PC-9 (cell line): ENCODE data around the gene TRMU. TPM values are rescaled to one million over a fixed set of nuclear protein-coding genes. Genes with fewer than 3 reads are reported as not detected.

Experiments used
- BruUV-seq: library from RNA; stranded (reverse); fragments of 400-500 nt; replicated peaks from 2 replicates; lab custom pipeline; 2021; lab: Mats Ljungman, UMichigan
- CTCF ChIA-PET: fragments of 300-600 bp; sonication (Branson Sonifier 250); formaldehyde crosslinking; loops from one replicate; lab custom pipeline; 2022; ENCODE audit warnings: antibody characterized with exemption; lab: Charles Lee
- POLR2A ChIA-PET: fragments of 300-600 bp; sonication (Branson Sonifier 250); formaldehyde crosslinking; loops from one replicate; lab custom pipeline; 2022; ENCODE audit warnings: antibody characterized with exemption; ENCODE audit not compliant: unreplicated experiment; lab: Charles Lee
- DNase-seq, 2 experiments: peaks; one replicate each; pipeline versions ENCODE4 v3.0.0 to v3.0.0-alpha.2; 2015 to 2022; ENCODE audit warnings: mixed read lengths in 1 of 2
- H2AFZ ChIP-seq: fragments of 200-600 bp; sonication (generic); 2 replicates; pipeline ENCODE4 v1.8.1; 2017; ENCODE audit warnings: antibody characterized with exemption
- H3F3A ChIP-seq: fragments of 200-600 bp; sonication (generic); 2 replicates; pipeline ENCODE4 v1.8.1; 2017; ENCODE audit warnings: antibody characterized with exemption, mild to moderate bottlenecking, low read depth; ENCODE audit not compliant: insufficient read depth
- H3K27ac ChIP-seq: fragments of 200-600 bp; sonication (generic); 2 replicates; pipeline ENCODE4 v1.6.1; 2016; ENCODE audit warnings: mixed run types
- H3K27me3 ChIP-seq: fragments of 200-600 bp; sonication (generic); 2 replicates; pipeline ENCODE4 v1.6.1; 2016; ENCODE audit warnings: low read depth, mixed run types; ENCODE audit not compliant: insufficient read depth
- H3K36me3 ChIP-seq: fragments of 200-600 bp; sonication (generic); 2 replicates; pipeline ENCODE4 v1.6.1; 2016; ENCODE audit warnings: low read depth, mixed run types
- H3K4me1 ChIP-seq: fragments of 200-600 bp; sonication (generic); replicated peaks from 2 replicates; pipeline ENCODE4 v1.6.1; 2016; ENCODE audit warnings: mixed run types; ENCODE audit not compliant: insufficient read depth
- H3K4me2 ChIP-seq: fragments of 200-600 bp; sonication (generic); 2 replicates; pipeline ENCODE4 v1.6.1; 2017; ENCODE audit warnings: mixed run types
- H3K4me3 ChIP-seq: fragments of 200-600 bp; sonication (generic); 2 replicates; pipeline ENCODE4 v1.6.1; 2016; ENCODE audit warnings: mixed run types
- H3K79me2 ChIP-seq: fragments of 200-600 bp; sonication (generic); 2 replicates; pipeline ENCODE4 v1.6.1; 2017; ENCODE audit warnings: low read depth, mixed run types
- H3K9me2 ChIP-seq: fragments of 200-600 bp; sonication (generic); 2 replicates; pipeline ENCODE4 v1.8.1; 2017; ENCODE audit warnings: mild to moderate bottlenecking; ENCODE audit not compliant: insufficient read depth
- H3K9me3 ChIP-seq: fragments of 200-600 bp; sonication (generic); 2 replicates; pipeline ENCODE4 v1.8.1; 2016; ENCODE audit warnings: low read depth; ENCODE audit not compliant: insufficient read depth
- H4K20me1 ChIP-seq: fragments of 200-600 bp; sonication (generic); 2 replicates; pipeline ENCODE4 v1.8.1; 2017; ENCODE audit not compliant: insufficient read depth
- CTCF ChIP-seq: fragments of 200-600 bp; sonication (generic); conservative IDR thresholded peaks from 2 replicates; pipeline ENCODE4 v1.6.1; 2017; ENCODE audit warnings: mixed run types, antibody characterized with exemption, mild to moderate bottlenecking, moderate library complexity
- EZH2 ChIP-seq: fragments of 200-600 bp; sonication (generic); IDR thresholded peaks from 2 replicates; pipeline ENCODE4 v1.8.0; 2017; ENCODE audit warnings: antibody characterized with exemption, low read depth
- intact Hi-C: fragments of 100-400 bp; cut with micrococcal nuclease; formaldehyde crosslinking; loops from one replicate; pipeline ENCODE4 v1.10.0; 2022; ENCODE audit not compliant: unreplicated experiment
- total RNA-seq: library from RNA; stranded (reverse); gene quantifications from 2 replicates; pipeline ENCODE4 v1.2.3, GENCODE V29; 2021

The TRMU gene
- total RNA-seq, 1 experiment from 2014 or later: 58.2 TPM

- H3K27ac ChIP-seq: no peak overlapping the region
- DNase-seq: no peak
- ChIA-PET POLR2A (no interaction called here), CTCF (no interaction called here)
- H2AFZ ChIP-seq: no peak overlapping the region
- no peak for TF ChIP-seq EZH2
- no peak for TF ChIP-seq CTCF
- intact Hi-C loops: no loop called here
- H3K79me2 ChIP-seq: no peaks in the 10 kb centered on the region
- H3K27me3 ChIP-seq: no peaks in the 10 kb centered on the region
- no peak overlapping the region for H3K4me2 ChIP-seq
- H3K9me2 ChIP-seq: no peaks in the 10 kb centered on the region
- H3K4me3 ChIP-seq: no peak overlapping the region
- no peaks in the 10 kb centered on the region for H3K4me1 ChIP-seq
- H4K20me1 ChIP-seq: no peaks in the 10 kb centered on the region
- no TSS peak for BruUV-seq
- no peaks in the 10 kb centered on the region for H3K36me3 ChIP-seq
- H3K9me3 ChIP-seq: no peaks in the 10 kb centered on the region
- no peaks in the 10 kb centered on the region; the same call in 1 of the 2 replicates for H3F3A ChIP-seq
Measured at GRCh38 chr22:46406349-46406748, 70.8 kb downstream of the TRMU start.

- Histone ChIP-seq H3F3A (no peaks in the 10 kb centered on the region; the same call in 1 of the 2 replicates), H3K79me2 (no peaks in the 10 kb centered on the region), H3K4me1 (no peaks in the 10 kb centered on the region), H3K4me3 (no peak overlapping the region), H3K36me3 (no peaks in the 10 kb centered on the region), H3K9me3 (no peaks in the 10 kb centered on the region), H2AFZ (no peak overlapping the region), H3K9me2 (no peaks in the 10 kb centered on the region), H3K4me2 (no peak overlapping the region), H3K27me3 (no peaks in the 10 kb centered on the region), H4K20me1 (no peaks in the 10 kb centered on the region), H3K27ac (no peak overlapping the region)
- ChIA-PET POLR2A (no interaction called here), CTCF (no interaction called here)
- intact Hi-C loops: no loop called here
- DNase-seq: no peak
- TF ChIP-seq EZH2 (no peak), CTCF (no peak)
- BruUV-seq: no TSS peak
Measured at GRCh38 chr22:46406791-46407190, 71.3 kb downstream of the TRMU start.

Other genes starting within 250 kb of the TRMU start
- 43.9 and 48.7 TPM in 2 replicates for gene PPARA, start 185.2 kb upstream of the TRMU start, total RNA-seq
- gene CDPF1, start 85.4 kb upstream of the TRMU start, total RNA-seq: 15.0 and 16.0 TPM in 2 replicates
- not detected in 2 replicates for gene PKDREJ, start 72.4 kb upstream of the TRMU start, total RNA-seq
- 13.1 and 15.2 TPM in 2 replicates for gene TTC38, start 67.7 kb upstream of the TRMU start, total RNA-seq
- 51.5 and 64.6 TPM in 2 replicates for gene GTSE1, start 38.8 kb upstream of the TRMU start, total RNA-seq
- gene CELSR1, start 201.9 kb downstream of the TRMU start, total RNA-seq: 37.6 and 55.4 TPM in 2 replicates